ENCODE data around the gene SMIM7.

DNA sequence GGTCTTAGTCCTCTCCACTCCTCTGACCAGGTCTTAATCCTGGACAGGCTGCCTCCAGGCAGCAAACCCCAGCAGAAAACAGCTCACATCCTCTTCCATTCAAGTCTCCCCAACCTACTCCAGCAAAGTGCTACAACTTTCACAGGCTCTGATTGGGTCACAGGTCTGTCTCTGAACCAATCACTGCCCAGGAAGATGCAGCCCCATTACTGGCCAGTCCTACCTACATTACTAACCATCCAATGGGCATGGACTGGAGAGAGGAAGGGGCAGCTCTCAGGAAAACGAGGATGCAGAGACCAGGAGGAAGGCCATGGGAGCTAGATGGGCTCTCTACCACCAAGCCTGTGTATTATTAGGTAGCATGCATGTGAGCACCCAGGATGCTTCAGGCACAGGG lies 44.1 kb downstream of the SMIM7 start:
- TF ChIP-seq, protein P1, sequence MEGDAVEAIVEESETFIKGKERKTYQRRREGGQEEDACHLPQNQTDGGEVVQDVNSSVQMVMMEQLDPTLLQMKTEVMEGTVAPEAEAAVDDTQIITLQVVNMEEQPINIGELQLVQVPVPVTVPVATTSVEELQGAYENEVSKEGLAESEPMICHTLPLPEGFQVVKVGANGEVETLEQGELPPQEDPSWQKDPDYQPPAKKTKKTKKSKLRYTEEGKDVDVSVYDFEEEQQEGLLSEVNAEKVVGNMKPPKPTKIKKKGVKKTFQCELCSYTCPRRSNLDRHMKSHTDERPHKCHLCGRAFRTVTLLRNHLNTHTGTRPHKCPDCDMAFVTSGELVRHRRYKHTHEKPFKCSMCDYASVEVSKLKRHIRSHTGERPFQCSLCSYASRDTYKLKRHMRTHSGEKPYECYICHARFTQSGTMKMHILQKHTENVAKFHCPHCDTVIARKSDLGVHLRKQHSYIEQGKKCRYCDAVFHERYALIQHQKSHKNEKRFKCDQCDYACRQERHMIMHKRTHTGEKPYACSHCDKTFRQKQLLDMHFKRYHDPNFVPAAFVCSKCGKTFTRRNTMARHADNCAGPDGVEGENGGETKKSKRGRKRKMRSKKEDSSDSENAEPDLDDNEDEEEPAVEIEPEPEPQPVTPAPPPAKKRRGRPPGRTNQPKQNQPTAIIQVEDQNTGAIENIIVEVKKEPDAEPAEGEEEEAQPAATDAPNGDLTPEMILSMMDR (IDR thresholded peaks at IDR 0.05) = no peak
- no peak for TF ChIP-seq POLR2A (IDR thresholded peaks at IDR 0.05)
- TF ChIP-seq POLR2AphosphoS5 (IDR thresholded peaks at IDR 0.05) = no peak
